ENCODE data around the gene FSTL5. TPM values are rescaled to one million over a fixed set of nuclear protein-coding genes. Genes with fewer than 3 reads are reported as not detected.

Gene FSTL5
- total RNA-seq, 2 experiments from 2014 or later, result not detected

DNA sequence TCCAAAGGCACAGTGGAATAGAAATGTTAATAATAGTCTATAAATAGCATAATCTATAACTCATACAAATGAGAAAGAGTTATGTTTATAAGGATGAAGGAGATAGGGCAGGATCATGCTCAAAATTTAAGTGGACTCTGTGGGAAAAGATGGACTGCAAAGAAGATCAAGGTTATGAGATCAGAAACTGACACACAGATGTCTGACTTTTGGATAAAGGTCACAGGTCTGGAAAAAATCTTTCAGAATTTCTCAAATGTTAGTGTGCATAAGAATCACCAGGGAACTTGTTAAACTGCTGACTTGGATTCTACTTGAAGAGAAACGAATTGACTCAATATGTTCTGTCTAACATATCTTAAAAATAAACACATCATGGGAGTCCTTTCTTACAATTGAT is 104.1 kb downstream of the FSTL5 start:
- intact Hi-C loops (cut with micrococcal nuclease; ENCODE audit: unreplicated experiment), result no loop called here
- ChIA-PET POLR2A (interaction anchor here (1.1 kb wide), 1 partner anchor 10 kb away, joined by 3 read pairs; no protein-coding TSS in a partner anchor), CTCF (ENCODE audit: unreplicated experiment) (no interaction called here)
- Histone ChIP-seq H3K27ac (ENCODE audit: low read depth, low read length, poor library complexity, severe bottlenecking) (no peak overlapping the region), H3K36me3 (ENCODE audit: insufficient read depth, low read length) (no peaks in the 10 kb centered on the region), H3K9me2 (ENCODE audit: insufficient read depth, low read length) (no peaks in the 10 kb centered on the region), H3K9me3 (ENCODE audit: low read length) (no peaks in the 10 kb centered on the region), H3K79me2 (ENCODE audit: insufficient read depth, low read depth, low read length) (no peaks in the 10 kb centered on the region), H2AFZ (ENCODE audit: low read length) (no peak overlapping the region), H4K20me1 (ENCODE audit: insufficient read depth, low read length) (no peaks in the 10 kb centered on the region), H3K4me2 (ENCODE audit: low read length) (no peak overlapping the region), H3K4me3 (ENCODE audit: low read depth, low read length, poor library complexity, severe bottlenecking) (no peak overlapping the region), H3K4me1 (ENCODE audit: insufficient read depth, low read length, poor library complexity, severe bottlenecking) (no peaks in the 10 kb centered on the region)
- no TSS peak for BruUV-seq (replicated peaks)
- DNase-seq (ENCODE audit: low spot score), result no peak
- TF ChIP-seq, protein P1, sequence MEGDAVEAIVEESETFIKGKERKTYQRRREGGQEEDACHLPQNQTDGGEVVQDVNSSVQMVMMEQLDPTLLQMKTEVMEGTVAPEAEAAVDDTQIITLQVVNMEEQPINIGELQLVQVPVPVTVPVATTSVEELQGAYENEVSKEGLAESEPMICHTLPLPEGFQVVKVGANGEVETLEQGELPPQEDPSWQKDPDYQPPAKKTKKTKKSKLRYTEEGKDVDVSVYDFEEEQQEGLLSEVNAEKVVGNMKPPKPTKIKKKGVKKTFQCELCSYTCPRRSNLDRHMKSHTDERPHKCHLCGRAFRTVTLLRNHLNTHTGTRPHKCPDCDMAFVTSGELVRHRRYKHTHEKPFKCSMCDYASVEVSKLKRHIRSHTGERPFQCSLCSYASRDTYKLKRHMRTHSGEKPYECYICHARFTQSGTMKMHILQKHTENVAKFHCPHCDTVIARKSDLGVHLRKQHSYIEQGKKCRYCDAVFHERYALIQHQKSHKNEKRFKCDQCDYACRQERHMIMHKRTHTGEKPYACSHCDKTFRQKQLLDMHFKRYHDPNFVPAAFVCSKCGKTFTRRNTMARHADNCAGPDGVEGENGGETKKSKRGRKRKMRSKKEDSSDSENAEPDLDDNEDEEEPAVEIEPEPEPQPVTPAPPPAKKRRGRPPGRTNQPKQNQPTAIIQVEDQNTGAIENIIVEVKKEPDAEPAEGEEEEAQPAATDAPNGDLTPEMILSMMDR (conservative IDR thresholded peaks at IDR 0.05; ENCODE audit: low read length), result no peak
- no peak for TF ChIP-seq EZH2phosphoT487 (IDR thresholded peaks at IDR 0.05; ENCODE audit: borderline replicate concordance, low read depth, low read length)

DNA sequence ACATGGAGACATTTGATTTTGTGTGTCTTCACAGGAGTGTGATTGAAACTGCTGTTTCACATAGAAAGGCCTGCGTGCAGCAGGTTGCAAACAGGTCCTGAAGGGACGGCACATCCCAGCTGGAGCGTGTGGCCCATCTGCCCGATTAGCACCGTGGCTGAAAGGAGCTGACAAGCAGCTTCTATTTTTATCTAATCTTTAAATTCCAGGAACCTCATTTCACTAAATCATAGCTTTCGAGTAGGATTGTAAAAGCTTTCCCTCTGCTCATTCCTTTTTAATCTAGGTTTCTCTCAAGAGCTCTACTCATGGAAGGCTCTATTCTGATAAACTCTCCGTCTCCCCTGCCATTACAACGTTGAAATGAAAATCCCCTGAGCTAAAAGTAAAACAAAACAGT is 106.8 kb downstream of the FSTL5 start:
- H3K79me2 ChIP-seq (ENCODE audit: insufficient read depth, low read depth, low read length), result no peaks in the 10 kb centered on the region
- DNase-seq (ENCODE audit: low spot score), result no peak
- H3K4me1 ChIP-seq (ENCODE audit: insufficient read depth, low read length, poor library complexity, severe bottlenecking), result no peaks in the 10 kb centered on the region
- ChIA-PET CTCF (ENCODE audit: unreplicated experiment) (no interaction called here), POLR2A (interaction anchor here (1.1 kb wide), 1 partner anchor 28 kb away, joined by 3 read pairs; no protein-coding TSS in a partner anchor)
- H2AFZ ChIP-seq (ENCODE audit: low read length), result no peak overlapping the region
- no peaks in the 10 kb centered on the region for H4K20me1 ChIP-seq (ENCODE audit: insufficient read depth, low read length)
- intact Hi-C loops (cut with micrococcal nuclease; ENCODE audit: unreplicated experiment), result no loop called here
- BruUV-seq (replicated peaks), result no TSS peak
- H3K4me3 ChIP-seq (ENCODE audit: low read depth, low read length, poor library complexity, severe bottlenecking), result no peak overlapping the region
- TF ChIP-seq EZH2phosphoT487 (IDR thresholded peaks at IDR 0.05; ENCODE audit: borderline replicate concordance, low read depth, low read length), result no peak
- TF ChIP-seq, protein P1 (conservative IDR thresholded peaks at IDR 0.05; ENCODE audit: low read length), result no peak
- no peaks in the 10 kb centered on the region for H3K9me3 ChIP-seq (ENCODE audit: low read length)
- H3K4me2 ChIP-seq (ENCODE audit: low read length), result no peak overlapping the region
- H3K36me3 ChIP-seq (ENCODE audit: insufficient read depth, low read length), result no peaks in the 10 kb centered on the region
- H3K27ac ChIP-seq (ENCODE audit: low read depth, low read length, poor library complexity, severe bottlenecking), result no peak overlapping the region
- H3K9me2 ChIP-seq (ENCODE audit: insufficient read depth, low read length), result no peaks in the 10 kb centered on the region

DNA sequence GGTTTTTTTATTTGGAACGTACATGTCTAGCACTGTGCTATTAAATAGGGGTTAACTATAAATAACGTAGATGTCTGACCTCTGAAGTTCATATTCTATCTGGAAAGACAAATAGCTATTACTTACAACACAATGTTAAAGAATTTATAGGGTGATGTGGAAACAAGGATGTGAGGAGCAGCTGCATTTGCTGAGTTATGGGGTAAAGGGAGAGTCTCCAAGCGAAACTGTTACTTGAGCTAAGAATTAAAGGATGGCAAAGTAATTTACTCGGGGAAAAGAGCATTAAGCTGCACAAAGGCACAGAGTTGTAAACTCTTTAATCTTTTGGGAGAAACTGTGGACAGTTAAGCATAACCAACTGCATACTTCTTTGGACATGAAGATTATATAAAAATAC is 117.7 kb downstream of the FSTL5 start:
- POLR2A ChIA-PET, result no interaction called here
- H2AFZ ChIP-seq (ENCODE audit: low read length), result no peak overlapping the region
- no peaks in the 10 kb centered on the region for H3K36me3 ChIP-seq (ENCODE audit: insufficient read depth, low read length)
- intact Hi-C loops (cut with micrococcal nuclease; ENCODE audit: unreplicated experiment), result no loop called here
- TF ChIP-seq, protein P1 (conservative IDR thresholded peaks at IDR 0.05; ENCODE audit: low read length), result no peak
- TF ChIP-seq EZH2phosphoT487 (IDR thresholded peaks at IDR 0.05; ENCODE audit: borderline replicate concordance, low read depth, low read length), result no peak
- no peaks in the 10 kb centered on the region for H3K4me1 ChIP-seq (ENCODE audit: insufficient read depth, low read length, poor library complexity, severe bottlenecking)
- CTCF ChIA-PET (ENCODE audit: unreplicated experiment), result no interaction called here
- BruUV-seq (replicated peaks), result no TSS peak
- no peaks in the 10 kb centered on the region for H3K9me3 ChIP-seq (ENCODE audit: low read length)
- H4K20me1 ChIP-seq (ENCODE audit: insufficient read depth, low read length), result no peaks in the 10 kb centered on the region
- H3K9me2 ChIP-seq (ENCODE audit: insufficient read depth, low read length), result no peaks in the 10 kb centered on the region
- no peak overlapping the region for H3K4me3 ChIP-seq (ENCODE audit: low read depth, low read length, poor library complexity, severe bottlenecking)
- no peak overlapping the region for H3K4me2 ChIP-seq (ENCODE audit: low read length)
- no peaks in the 10 kb centered on the region for H3K79me2 ChIP-seq (ENCODE audit: insufficient read depth, low read depth, low read length)
- DNase-seq (ENCODE audit: low spot score), result no peak
- H3K27ac ChIP-seq (ENCODE audit: low read depth, low read length, poor library complexity, severe bottlenecking), result no peak overlapping the region

All from OCI-LY7 (cell line).